ENCODE data around the gene CSN3.
"Not testable (repeated sequence)": the region's sequence is repeated elsewhere in the genome, so short reads cannot be mapped to it uniquely, and the experiment has no call there.

Gene CSN3, protein sequence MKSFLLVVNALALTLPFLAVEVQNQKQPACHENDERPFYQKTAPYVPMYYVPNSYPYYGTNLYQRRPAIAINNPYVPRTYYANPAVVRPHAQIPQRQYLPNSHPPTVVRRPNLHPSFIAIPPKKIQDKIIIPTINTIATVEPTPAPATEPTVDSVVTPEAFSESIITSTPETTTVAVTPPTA

DNA sequence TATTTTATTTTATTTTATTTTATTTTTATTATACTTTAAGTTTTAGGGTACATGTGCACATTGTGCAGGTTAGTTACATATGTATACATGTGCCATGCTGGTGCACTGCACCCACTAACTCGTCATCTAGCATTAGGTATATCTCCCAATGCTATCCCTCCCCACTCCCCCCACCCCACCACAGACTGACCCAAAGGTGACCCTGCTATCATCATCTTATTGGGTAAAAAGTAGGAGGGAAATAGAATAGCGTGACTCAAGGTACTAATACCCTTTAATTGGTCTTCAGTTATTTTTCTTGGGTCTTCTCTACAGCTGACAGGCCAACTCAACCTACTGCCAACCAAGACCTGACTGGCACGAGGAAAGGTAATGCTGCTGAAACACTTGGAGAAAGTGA, at the start of gene CSN3:
CSN3 (plus strand) TSS at position 301 of the 400 bp plus-strand sequence. CDS start 2,223 bp downstream, outside the sequence.
- not testable (repeated sequence) for DNase-seq

DNA sequence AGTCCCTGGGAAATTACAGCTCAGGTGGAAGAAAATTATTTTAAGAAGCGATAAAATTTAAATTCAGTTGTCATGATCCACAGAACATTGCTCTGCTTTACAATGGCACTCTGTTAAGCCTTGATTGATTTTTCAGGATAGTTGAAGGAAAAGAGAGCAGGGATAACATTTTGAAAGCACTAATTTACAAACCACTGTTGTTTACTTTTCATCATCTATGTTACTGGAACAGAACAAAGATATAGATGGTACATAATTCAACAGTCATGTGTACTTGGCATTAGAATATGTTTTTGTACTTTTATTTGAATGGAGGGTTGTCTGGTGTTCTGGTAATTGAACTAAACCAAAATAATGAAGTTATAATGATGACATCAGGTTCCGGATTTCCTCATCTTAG, 49.5 kb upstream of the CSN3 start:
- DNase-seq, result no peak

DNA sequence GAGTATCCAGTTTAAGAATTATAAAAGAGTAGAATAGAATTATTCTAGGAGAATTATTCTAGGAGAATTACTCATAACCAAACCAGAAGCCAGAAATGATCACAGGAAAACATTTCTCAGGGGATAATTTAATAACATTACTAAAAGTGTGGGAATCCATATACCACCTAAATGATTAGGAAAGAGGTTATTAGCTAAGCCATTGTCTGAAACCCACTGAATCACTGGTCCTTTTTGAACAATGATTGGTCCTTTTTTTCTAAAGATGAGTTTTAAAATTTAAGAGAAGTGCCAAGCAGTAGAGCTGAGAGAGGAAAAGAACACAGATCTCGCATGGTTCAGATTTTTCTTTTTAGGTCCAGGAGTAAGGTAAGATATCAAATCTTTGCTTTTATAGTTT, 47.0 kb upstream of the CSN3 start, which contains the start of gene ODAM:
ODAM (plus strand) TSS at position 301 of the 400 bp plus-strand sequence. CDS start 819 bp downstream, outside the sequence.
- no peak for DNase-seq

DNA sequence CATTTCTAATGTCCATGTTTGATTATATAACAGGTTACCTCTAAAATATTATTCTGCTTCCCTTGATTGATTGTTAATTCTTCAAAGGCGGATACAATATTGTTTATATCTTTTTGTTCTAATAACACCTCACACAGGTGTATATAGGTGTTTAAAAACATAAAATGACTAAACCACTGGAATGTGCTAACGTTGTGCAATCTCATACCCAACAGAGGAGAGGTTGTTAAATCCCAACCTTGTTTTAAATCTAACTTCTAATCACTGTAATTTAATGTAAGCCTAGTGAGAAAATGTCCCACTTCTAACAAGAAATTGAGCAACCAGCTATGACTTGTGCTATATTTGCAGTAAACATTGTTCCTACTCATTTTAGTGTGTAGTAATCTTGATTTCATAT, 45.5 kb upstream of the CSN3 start:
- no peak for DNase-seq

DNA sequence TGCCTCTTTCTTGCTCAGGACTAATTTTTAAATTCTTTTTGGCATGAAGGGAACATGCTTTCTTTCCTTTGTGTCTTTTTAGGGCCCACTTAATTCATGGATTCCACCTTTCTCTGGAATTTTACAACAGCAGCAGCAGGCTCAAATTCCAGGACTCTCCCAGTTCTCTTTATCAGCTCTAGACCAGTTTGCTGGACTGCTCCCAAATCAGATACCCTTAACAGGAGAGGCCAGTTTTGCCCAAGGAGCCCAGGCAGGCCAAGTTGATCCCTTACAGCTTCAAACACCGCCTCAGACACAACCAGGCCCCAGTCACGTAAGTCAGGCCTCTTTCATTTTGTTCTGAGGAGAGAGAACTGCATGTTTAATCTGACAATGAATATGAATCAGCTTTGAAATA, 44.6 kb upstream of the CSN3 start:
- DNase-seq, result no peak

DNA sequence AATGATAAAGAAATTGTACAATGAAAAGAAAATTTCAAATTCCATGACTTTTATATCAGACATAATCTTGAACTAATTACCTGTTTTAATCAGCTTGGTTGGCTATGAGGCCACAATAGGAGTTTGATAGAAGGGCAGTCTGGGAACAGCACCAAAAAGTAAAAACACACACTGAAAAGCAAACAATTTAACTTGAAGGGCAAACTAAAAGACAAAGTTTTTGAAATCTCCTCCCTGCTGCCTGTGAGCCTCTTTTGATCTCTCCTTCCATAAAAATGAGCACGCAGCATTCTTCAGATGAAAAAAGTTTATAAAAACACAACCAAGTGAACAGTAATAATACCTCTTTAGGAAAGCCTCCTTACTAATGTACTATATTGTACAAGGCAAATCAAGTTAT, 38.8 kb upstream of the CSN3 start:
- no peak for DNase-seq

DNA sequence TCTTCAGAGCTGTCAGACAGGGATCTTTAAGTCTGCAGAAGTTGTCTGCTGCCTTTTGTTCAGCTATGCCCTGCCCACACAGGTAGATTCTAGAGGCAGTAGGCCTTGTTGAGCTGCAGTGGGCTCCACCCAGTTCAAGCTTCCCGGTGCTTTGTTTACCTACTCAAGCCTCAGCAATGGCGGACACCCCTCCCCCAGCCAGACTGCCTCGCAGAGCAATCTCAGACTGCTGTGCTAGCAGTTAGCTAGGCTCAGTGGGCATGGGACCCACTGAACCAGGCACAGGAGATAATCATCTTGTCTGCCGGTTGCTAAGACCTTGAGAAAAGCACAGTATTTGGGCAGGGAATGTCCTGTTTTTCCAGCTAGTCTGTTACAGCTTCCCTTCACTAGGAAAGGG, 29.6 kb upstream of the CSN3 start:
- DNase-seq, result not testable (repeated sequence)

DNA sequence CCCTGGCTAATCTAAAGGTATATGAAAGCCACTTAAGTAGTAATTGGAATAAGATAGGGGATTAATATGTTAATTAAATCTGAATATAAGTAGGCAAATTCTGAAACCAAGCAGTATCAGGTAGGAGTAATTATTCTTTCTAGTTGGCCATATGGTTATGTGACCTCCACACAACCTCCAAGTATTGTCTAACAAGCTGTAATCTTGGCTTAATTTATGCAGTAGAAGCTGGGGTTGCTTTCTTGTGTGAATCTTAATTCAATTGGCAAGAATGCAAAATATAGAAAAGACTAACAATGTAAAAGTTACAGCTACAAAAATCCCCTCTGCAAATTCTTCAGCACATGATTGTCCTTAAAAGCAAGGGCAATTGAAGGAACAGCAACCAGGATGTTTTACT, 26.3 kb upstream of the CSN3 start:
- not testable (repeated sequence) for DNase-seq

DNA sequence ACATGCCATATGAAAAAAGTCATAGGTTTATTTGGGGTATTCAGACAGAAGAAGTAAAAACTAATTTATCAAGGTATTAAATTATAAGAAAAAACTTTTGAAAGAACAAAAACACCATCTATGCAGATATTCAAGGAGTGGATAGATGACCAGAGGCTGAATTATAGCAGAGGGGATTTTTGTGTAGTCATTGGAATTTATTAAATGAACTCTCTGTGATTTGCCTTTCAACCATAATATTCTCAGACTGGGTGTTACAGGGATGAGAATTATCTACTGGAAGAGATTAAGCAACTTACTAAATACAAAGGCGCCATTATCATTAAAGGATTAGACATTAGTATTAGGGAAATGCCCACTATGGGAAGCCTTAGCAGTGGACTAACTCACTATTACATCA, 25.8 kb upstream of the CSN3 start:
- not testable (repeated sequence) for DNase-seq

DNA sequence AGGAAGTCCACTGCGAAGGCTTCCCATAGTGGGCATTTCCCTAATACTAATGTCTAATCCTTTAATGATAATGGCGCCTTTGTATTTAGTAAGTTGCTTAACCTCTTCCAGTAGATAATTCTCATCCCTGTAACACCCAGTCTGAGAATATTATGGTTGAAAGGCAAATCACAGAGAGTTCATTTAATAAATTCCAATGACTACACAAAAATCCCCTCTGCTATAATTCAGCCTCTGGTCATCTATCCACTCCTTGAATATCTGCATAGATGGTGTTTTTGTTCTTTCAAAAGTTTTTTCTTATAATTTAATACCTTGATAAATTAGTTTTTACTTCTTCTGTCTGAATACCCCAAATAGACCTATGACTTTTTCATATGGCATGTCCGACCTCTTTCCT, 21.0 kb upstream of the CSN3 start:
- DNase-seq, result not testable (repeated sequence)

DNA sequence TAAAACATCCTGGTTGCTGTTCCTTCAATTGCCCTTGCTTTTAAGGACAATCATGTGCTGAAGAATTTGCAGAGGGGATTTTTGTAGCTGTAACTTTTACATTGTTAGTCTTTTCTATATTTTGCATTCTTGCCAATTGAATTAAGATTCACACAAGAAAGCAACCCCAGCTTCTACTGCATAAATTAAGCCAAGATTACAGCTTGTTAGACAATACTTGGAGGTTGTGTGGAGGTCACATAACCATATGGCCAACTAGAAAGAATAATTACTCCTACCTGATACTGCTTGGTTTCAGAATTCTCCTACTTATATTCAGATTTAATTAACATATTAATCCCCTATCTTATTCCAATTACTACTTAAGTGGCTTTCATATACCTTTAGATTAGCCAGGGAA, 20.6 kb upstream of the CSN3 start:
- not testable (repeated sequence) for DNase-seq

DNA sequence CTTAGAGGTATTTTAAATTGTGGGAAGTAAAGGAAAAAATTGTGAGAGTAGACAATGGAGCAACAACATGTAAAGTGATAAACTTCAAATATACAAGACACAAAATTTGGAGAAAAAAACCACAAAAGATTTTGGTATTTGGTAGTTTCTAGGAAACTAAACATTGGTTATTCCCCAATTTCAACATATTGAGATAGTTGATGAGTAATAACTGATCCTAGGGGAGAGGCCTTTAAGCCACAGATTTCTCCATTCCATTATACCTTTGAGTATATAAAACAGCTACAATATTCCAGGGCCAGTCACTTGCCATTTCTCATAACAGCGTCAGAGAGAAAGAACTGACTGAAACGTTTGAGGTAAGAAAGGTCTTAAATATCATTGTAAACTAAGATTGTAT, 16.6 kb upstream of the CSN3 start, which contains the start of gene FDCSP:
FDCSP (plus strand) TSS at position 301 of the 400 bp plus-strand sequence. CDS start 5,071 bp downstream, outside the sequence.
- no peak for DNase-seq

DNA sequence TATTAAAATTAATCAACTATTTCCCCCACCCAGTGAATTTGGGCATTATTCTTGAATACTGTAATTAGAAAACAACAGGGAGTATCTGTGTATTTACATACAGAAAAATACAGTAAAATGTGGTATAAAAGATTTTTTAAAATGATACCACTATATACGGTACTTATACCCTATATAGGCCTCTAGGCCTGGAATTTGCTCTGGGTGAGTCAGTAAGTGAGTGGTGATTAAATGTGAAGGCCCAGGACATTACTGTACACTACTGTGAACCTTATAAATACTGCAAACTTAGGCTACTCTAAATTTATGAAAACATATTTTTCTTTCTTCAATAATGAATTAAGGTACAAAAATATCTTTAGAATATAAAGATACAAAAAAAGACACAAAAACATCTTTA, 6.3 kb upstream of the CSN3 start:
- DNase-seq, result no peak

DNA sequence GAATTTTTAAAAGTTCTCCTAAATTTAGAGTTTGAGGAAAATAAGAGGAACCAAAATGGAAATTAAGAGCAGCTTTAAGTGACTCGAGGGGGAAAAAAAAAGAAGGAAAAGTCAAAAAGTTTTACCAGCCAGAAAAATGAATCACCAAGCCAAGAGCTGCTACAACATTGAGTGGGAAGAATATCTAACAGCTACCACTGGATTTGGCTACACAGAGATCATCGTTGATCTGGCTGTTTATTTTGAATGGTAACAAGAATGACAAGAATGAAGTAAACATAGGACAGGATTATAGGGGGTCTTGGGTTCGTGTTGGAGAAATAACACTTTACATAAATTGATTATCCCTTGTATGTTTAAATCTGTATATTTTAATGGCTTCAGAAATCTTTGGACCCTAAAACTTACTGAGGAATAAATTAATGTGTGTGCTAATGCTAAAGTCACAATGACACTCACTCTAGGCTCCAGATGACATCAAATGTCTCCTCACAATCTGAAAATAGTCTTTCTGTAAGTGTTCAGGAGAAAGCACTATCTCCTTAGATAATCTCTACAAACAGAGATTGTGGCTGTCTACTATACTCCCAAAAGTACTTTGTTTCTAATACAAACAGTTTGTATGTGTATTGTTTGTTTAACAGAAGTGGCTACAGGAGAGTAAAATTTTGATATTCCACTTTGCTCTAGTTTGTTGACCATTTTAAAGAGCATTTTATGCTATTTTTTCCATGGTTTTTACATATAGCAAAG, 3.1 kb upstream of the CSN3 start:
- no peak for DNase-seq

DNA sequence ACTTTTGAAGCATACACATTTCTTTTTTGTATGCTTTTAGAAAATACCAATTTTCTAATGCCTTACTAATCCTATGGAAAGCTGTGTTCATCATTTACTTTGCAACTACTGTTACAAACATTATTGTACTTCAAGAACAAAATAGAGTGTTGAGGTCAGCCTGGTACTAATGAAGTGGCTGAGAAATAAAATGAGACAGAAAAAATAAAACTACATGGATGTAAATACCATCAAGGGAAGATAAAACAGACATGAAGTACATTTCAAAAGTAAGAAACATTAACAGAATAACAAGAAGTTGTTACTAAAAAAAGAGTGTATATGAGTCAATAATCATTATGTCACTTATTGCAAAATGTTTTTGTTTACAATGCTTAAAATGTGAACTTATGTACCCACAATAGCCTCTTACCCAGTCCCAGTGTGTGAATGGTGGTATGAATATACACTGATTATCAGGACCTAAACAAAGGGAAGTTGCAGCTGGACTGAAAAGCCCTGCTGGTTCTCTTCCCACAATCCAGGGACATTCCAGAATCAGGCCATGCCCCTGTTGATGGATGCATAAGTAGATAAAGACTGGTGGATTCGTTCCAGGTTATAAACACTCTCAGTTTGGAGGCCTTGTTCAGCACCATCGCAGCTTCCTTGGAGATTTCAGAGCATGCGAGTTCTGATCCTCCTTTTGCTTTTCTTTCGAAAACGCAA, 2.4 kb upstream of the CSN3 start:
- no peak for DNase-seq

DNA sequence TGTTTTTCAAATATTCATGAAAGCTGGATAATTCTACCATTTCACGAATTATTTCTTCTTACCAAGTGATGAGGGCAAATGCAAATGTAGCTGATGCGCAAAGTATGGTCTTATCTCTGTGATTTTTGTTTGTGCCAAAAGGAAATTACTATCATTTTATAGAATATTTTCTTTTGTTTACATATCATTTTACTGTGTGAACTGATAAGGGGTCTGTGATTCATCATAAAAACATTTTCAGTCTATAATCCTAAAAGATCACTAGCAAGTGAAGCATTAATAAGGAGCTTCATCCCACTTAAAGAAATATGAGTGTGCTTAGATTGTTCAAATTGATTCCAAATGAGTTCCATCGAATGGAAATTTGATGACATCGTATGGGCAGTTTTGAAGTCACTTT, 694 bp downstream of the CSN3 start:
- DNase-seq, result no peak

DNA sequence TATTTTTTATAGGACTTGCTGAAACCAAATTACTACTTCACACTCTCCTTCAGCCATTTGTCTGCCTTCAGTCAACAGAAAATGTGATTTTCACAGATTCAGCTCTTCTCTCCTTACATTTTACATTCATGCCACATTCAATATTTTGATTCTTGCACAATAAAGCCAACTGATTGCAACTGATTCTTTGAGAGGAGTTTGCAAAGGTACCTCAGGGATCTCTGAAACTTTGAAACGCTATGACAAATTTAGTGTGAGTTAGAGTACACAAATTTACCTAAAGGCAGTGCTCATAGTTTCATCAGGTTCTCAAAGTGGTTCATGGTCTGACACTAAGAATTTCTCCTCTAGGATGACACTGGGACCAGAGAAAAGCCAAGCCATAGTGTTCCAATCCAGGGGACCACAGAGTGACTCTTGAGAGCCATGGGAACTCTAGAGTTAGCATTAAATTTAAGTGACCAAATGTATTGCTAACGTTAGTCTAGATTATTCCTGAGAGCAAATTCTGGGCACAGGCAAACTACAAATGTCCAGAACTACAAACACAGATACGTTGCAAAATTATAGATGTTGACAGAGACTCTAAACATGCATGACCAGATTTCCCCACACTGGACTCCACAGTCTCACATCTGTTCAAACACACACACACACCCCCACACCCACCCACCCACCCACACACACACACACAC, 9.0 kb downstream of the CSN3 start:
- no peak for DNase-seq

DNA sequence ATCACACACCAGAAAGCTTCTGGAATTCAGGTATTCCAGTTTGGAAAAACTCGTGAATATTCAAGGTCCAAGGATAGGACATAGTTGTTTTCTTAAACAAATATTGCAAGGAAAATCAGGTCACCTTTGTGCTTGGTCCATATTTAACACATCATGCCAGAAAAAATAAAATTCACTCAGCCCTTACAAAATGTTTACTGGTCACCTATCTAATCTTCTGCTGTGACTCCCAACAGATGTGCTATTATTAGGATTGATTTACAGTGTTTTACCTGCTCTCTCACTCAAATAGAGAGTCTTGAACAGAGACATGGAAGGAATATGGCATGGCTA, 9.5 kb downstream of the CSN3 start:
- DNase-seq, result no peak

DNA sequence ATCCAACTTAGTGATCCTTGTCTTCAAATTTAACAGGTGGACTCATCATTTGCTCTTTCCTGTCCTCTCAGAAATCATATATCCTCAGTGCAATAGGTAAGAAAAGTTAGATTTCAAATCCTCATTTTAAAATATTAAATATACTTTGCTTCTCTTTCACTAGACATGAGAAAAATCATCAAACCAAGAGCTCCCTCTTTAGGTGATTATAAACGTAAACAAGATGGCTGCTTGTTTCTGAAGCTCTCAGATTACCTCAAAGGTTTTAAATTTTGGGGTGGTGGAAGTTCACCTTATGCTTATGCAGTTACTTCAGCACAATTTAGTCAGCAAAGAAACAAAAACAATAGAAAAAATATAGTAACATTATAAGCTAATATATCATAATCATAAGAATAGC, 27.3 kb downstream of the CSN3 start:
- DNase-seq, result no peak

DNA sequence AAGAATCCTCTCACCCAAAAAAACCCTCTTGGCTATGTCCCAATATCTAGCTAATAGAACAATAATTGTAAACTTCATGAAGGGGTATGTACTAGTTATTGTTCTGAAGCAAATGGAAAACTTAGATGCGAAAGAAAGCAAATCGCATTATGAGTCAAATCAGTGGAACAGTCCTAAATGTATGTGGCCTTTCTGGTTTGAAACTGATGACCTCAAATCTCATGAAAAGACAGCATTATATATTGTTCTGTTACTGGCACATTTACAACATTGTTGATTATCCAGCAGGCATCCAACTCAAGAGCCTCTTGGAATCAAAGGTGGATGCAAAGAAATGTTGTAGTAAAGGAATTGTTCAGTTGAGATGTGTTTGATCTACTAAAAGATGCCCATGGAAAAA, 34.7 kb downstream of the CSN3 start:
- DNase-seq, result no peak

DNA sequence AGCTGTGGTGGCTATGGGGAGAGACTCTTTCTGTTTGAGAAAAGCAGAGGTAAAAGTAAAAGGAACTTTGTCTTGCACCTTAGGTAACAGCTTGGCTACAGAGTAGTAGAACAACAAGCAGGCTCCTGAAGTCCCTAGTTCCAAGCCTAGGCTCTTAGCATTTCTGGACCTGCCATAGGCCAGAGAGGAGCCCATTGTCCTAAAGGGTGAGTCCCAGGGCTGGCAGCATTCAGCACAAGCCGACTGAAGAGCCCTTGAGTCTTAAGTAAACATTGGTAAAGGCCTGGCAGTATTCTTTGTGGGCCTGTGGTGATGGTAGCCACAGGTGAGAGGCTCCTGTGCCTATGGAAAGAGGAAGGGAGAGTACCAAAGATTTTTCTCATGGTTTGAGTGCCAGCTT, 38.2 kb downstream of the CSN3 start:
- DNase-seq, result no peak

DNA sequence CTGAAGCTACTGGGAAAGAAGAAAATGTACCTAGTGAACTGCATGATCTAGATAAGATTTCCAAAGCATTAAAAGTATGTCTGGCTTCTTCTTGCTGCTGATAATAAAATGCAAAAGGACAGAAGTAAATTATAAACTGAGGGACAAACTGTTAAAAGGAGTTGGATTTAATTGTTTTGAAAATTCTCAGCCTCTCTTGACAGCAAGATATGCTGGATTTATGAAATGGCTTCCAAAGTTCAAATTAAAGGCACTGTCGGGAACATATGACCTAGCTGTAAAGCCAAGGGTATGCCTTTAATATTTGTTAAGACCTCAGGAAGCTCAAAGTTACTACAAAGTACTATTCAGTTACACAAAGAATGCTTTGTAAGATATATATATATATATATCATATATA, 46.3 kb downstream of the CSN3 start:
- no peak for DNase-seq

DNA sequence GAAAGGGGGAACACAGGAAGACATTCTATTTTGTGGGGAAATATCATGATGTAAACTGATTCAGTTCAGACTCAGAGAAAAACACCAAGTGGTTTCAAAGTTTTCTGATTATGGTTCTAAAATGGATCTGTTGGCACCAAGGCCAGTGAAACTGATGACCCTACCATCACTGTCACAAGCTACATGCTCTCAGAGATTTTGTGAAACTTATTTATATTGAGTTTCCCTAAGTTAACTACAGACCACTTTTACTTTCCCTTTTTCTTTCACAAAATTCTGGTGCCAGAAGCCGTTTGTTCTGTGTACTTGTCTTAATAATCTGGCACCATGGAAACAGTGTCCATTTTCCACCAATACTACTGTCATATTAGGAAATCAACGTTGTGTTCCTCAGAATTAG, 48.9 kb downstream of the CSN3 start:
- DNase-seq, result no peak

DNA sequence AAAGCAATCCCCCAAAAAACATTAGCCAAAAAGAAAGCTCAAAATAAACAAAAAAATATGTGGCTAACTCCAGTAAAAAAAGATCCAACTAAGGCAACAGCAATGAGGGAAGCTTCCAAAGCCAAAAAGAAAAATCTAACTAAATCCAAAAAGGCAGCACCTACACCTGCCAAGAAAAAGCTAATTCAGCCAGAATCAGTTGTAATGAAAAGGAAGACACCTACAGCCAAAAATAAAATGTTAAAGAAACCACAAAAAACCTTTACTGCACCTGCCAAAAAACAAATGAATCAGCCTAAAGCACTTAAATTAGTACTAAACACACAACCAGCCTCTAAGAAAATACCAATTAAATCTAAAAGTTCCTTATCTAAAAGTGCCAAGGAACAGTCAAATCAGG, 55.2 kb downstream of the CSN3 start:
- DNase-seq, result no peak

Data from DMS79 treated with DMSO at 0.1 percent for 48 hours (cell line).